ENCODE results near the gene ZC3H6.
A peak's percentile ranks its signal among the peaks of the same experiment; 100 is the strongest.

ZC3H6 gene

GRCh38 chr2:112275311-112275886 is at the start of gene ZC3H6:
Gene ZC3H6 (plus strand): TSS chr2:112275597. CDS start chr2:112275995, 398 bp downstream.
- H3K4me3 ChIP-seq (ENCODE audit: insufficient read length, low read depth), result peak within 1 kb of the TSS; percentile 97
- peak; percentile 97 for DNase-seq (ENCODE audit: low read depth, low spot score)
- peaks cover 2% of the 10 kb centered on the region for H3K4me1 ChIP-seq (ENCODE audit: insufficient read depth, insufficient read length)
- H3K36me3 ChIP-seq (ENCODE audit: insufficient read depth, insufficient read length, low read length), result no peaks in the 10 kb centered on the region
- H3K27me3 ChIP-seq (ENCODE audit: insufficient read depth, insufficient read length), result no peaks in the 10 kb centered on the region
- TF ChIP-seq ZNF274 (IDR thresholded peaks at IDR 0.05; ENCODE audit: low read depth, low read length) (no peak), YY1 (IDR thresholded peaks at IDR 0.05; ENCODE audit: insufficient read depth, insufficient read length) (peak; percentile 94)
- peak within 1 kb of the TSS; percentile 100 for H3K9ac ChIP-seq (ENCODE audit: insufficient read length, low read depth)
- no peaks in the 10 kb centered on the region for H3K9me3 ChIP-seq (ENCODE audit: insufficient read depth, low read length)

- Histone ChIP-seq H3K27me3 (ENCODE audit: insufficient read depth, insufficient read length) (no peaks in the 10 kb centered on the region), H3K4me1 (ENCODE audit: insufficient read depth, insufficient read length) (no peaks in the 10 kb centered on the region), H3K4me3 (ENCODE audit: insufficient read length, low read depth) (no peak overlapping the region), H3K36me3 (ENCODE audit: insufficient read depth, insufficient read length, low read length) (peaks cover 15% of the 10 kb centered on the region), H3K9ac (ENCODE audit: insufficient read length, low read depth) (no peak overlapping the region), H3K9me3 (ENCODE audit: insufficient read depth, low read length) (no peaks in the 10 kb centered on the region)
- TF ChIP-seq SUZ12 (IDR thresholded peaks at IDR 0.05; ENCODE audit: extremely low read depth, insufficient read depth, insufficient read length) (no peak), YY1 (IDR thresholded peaks at IDR 0.05; ENCODE audit: insufficient read depth, insufficient read length) (no peak), ZNF274 (IDR thresholded peaks at IDR 0.05; ENCODE audit: low read depth, low read length) (no peak)
- no peak for DNase-seq (ENCODE audit: low read depth, low spot score)
Observed at GRCh38 chr2:112229348-112229747, 46.0 kb upstream of the ZC3H6 start.

DNA sequence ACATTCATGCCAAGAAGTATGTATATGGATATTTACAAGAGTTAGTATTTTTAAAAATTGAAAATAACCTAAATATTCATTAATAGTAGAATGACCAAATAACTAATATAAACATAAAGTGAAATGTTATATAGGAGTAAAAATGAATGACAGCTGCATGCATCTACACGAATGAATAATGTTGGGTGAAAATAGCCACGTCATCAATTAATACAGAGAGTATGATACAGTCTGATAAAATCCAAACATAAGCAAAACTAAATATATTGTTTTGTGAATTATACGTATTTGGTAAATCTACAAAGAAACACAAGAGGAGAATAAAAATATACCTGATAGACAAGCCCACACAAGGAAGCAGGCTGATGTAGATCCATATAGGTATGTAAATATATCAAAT is 45.0 kb upstream of the ZC3H6 start:
- H3K36me3 ChIP-seq (ENCODE audit: insufficient read depth, insufficient read length, low read length), result peaks cover 18% of the 10 kb centered on the region
- DNase-seq (ENCODE audit: low read depth, low spot score), result no peak
- H3K4me1 ChIP-seq (ENCODE audit: insufficient read depth, insufficient read length), result no peaks in the 10 kb centered on the region
- TF ChIP-seq SUZ12 (IDR thresholded peaks at IDR 0.05; ENCODE audit: extremely low read depth, insufficient read depth, insufficient read length) (no peak), YY1 (IDR thresholded peaks at IDR 0.05; ENCODE audit: insufficient read depth, insufficient read length) (no peak), ZNF274 (IDR thresholded peaks at IDR 0.05; ENCODE audit: low read depth, low read length) (no peak)
- H3K4me3 ChIP-seq (ENCODE audit: insufficient read length, low read depth), result no peak overlapping the region
- H3K27me3 ChIP-seq (ENCODE audit: insufficient read depth, insufficient read length), result no peaks in the 10 kb centered on the region
- H3K9me3 ChIP-seq (ENCODE audit: insufficient read depth, low read length), result no peaks in the 10 kb centered on the region
- H3K9ac ChIP-seq (ENCODE audit: insufficient read length, low read depth), result no peak overlapping the region

DNA sequence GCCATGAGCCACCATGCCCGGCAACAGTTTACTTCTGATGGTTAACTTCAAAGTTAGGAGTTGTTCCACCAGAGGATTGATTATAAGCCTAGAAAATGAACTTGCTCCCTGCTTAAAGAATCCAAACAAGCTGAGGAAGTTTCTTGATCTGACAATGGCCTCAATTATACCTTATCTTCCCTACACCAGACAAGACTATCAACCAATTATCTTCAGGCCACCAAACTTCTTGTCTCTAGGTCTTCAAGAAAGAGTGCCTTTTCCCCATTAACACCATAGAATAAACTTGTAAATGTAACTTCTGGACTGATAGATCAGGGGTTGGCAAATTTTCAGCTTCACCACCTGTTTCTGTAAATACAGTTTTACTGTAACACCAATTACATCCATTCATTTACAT is 35.5 kb upstream of the ZC3H6 start:
- Histone ChIP-seq H3K36me3 (ENCODE audit: insufficient read depth, insufficient read length, low read length) (peaks cover 26% of the 10 kb centered on the region), H3K4me1 (ENCODE audit: insufficient read depth, insufficient read length) (no peaks in the 10 kb centered on the region), H3K9ac (ENCODE audit: insufficient read length, low read depth) (no peak overlapping the region), H3K27me3 (ENCODE audit: insufficient read depth, insufficient read length) (no peaks in the 10 kb centered on the region), H3K4me3 (ENCODE audit: insufficient read length, low read depth) (no peak overlapping the region), H3K9me3 (ENCODE audit: insufficient read depth, low read length) (no peaks in the 10 kb centered on the region)
- DNase-seq (ENCODE audit: low read depth, low spot score), result no peak
- no peak for TF ChIP-seq SUZ12 (IDR thresholded peaks at IDR 0.05; ENCODE audit: extremely low read depth, insufficient read depth, insufficient read length)

GRCh38 chr2:112242384-112242783 is 33.0 kb upstream of the ZC3H6 start:
- Histone ChIP-seq H3K27me3 (ENCODE audit: insufficient read depth, insufficient read length) (no peaks in the 10 kb centered on the region), H3K9me3 (ENCODE audit: insufficient read depth, low read length) (peaks cover 5% of the 10 kb centered on the region), H3K4me3 (ENCODE audit: insufficient read length, low read depth) (no peak overlapping the region), H3K4me1 (ENCODE audit: insufficient read depth, insufficient read length) (no peaks in the 10 kb centered on the region), H3K9ac (ENCODE audit: insufficient read length, low read depth) (no peak overlapping the region), H3K36me3 (ENCODE audit: insufficient read depth, insufficient read length, low read length) (peaks cover 38% of the 10 kb centered on the region)
- no peak for TF ChIP-seq YY1 (IDR thresholded peaks at IDR 0.05; ENCODE audit: insufficient read depth, insufficient read length)
- no peak for TF ChIP-seq ZNF274 (IDR thresholded peaks at IDR 0.05; ENCODE audit: low read depth, low read length)
- no peak for TF ChIP-seq SUZ12 (IDR thresholded peaks at IDR 0.05; ENCODE audit: extremely low read depth, insufficient read depth, insufficient read length)
- no peak for DNase-seq (ENCODE audit: low read depth, low spot score)

GRCh38 chr2:112243233-112243632 is 32.2 kb upstream of the ZC3H6 start:
- Histone ChIP-seq H3K4me1 (ENCODE audit: insufficient read depth, insufficient read length) (no peaks in the 10 kb centered on the region), H3K9me3 (ENCODE audit: insufficient read depth, low read length) (peaks cover 5% of the 10 kb centered on the region), H3K4me3 (ENCODE audit: insufficient read length, low read depth) (no peak overlapping the region), H3K36me3 (ENCODE audit: insufficient read depth, insufficient read length, low read length) (peaks cover 45% of the 10 kb centered on the region), H3K27me3 (ENCODE audit: insufficient read depth, insufficient read length) (no peaks in the 10 kb centered on the region), H3K9ac (ENCODE audit: insufficient read length, low read depth) (no peak overlapping the region)
- DNase-seq (ENCODE audit: low read depth, low spot score), result no peak
- TF ChIP-seq SUZ12 (IDR thresholded peaks at IDR 0.05; ENCODE audit: extremely low read depth, insufficient read depth, insufficient read length) (no peak), YY1 (IDR thresholded peaks at IDR 0.05; ENCODE audit: insufficient read depth, insufficient read length) (no peak), ZNF274 (IDR thresholded peaks at IDR 0.05; ENCODE audit: low read depth, low read length) (no peak)

DNA sequence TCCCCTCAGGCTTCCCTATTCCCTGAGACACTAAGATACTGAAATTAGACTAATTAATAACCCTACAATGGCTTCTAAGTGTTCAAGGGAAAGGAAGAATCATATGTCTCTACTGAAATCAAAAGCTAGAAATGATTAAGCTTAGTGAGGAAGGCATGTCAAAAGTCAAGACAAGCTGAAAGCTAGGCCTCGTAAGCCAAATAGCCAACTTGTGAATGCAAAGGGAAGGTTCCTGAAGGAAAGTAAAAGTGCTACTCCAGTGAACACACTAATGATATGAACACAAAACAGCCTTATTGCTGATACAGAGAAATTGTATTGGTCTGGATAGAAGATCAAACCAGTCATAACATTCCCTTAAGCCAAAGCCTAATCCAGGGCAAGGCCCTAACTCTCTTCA is 30.5 kb upstream of the ZC3H6 start:
- DNase-seq (ENCODE audit: low read depth, low spot score), result no peak
- no peak overlapping the region for H3K4me3 ChIP-seq (ENCODE audit: insufficient read length, low read depth)
- TF ChIP-seq SUZ12 (IDR thresholded peaks at IDR 0.05; ENCODE audit: extremely low read depth, insufficient read depth, insufficient read length) (no peak), ZNF274 (IDR thresholded peaks at IDR 0.05; ENCODE audit: low read depth, low read length) (no peak), YY1 (IDR thresholded peaks at IDR 0.05; ENCODE audit: insufficient read depth, insufficient read length) (no peak)
- H3K9me3 ChIP-seq (ENCODE audit: insufficient read depth, low read length), result peaks cover 5% of the 10 kb centered on the region
- H3K36me3 ChIP-seq (ENCODE audit: insufficient read depth, insufficient read length, low read length), result peaks cover 58% of the 10 kb centered on the region
- H3K9ac ChIP-seq (ENCODE audit: insufficient read length, low read depth), result no peak overlapping the region
- no peaks in the 10 kb centered on the region for H3K27me3 ChIP-seq (ENCODE audit: insufficient read depth, insufficient read length)
- H3K4me1 ChIP-seq (ENCODE audit: insufficient read depth, insufficient read length), result no peaks in the 10 kb centered on the region
